Measurements from ENCODE around the gene TPCN1.

The TPCN1 gene

GRCh38 chr12:113339540-113339939 lies 118.3 kb downstream of the TPCN1 start:
- no peak for DNase-seq (ENCODE audit: low read depth)

- DNase-seq (ENCODE audit: low read depth) = peak; percentile 33
Observed at GRCh38 chr12:113340061-113340460, 118.8 kb downstream of the TPCN1 start.

- DNase-seq (ENCODE audit: low read depth) = no peak
Observed at GRCh38 chr12:113341535-113341934, 120.3 kb downstream of the TPCN1 start.

- no peak for DNase-seq (ENCODE audit: low read depth)
Observed at GRCh38 chr12:113345318-113345717, 124.1 kb downstream of the TPCN1 start.

GRCh38 chr12:113346353-113346752 lies 125.1 kb downstream of the TPCN1 start:
- no peak for DNase-seq (ENCODE audit: low read depth)

GRCh38 chr12:113347107-113347506 lies 125.8 kb downstream of the TPCN1 start:
- no peak for DNase-seq (ENCODE audit: low read depth)

- DNase-seq (ENCODE audit: low read depth) = no peak
Observed at GRCh38 chr12:113347892-113348291, 126.6 kb downstream of the TPCN1 start.
